ENCODE results near the gene GPANK1.
A peak's percentile ranks its signal among the peaks of the same experiment; 100 is the strongest.

Gene GPANK1

DNA sequence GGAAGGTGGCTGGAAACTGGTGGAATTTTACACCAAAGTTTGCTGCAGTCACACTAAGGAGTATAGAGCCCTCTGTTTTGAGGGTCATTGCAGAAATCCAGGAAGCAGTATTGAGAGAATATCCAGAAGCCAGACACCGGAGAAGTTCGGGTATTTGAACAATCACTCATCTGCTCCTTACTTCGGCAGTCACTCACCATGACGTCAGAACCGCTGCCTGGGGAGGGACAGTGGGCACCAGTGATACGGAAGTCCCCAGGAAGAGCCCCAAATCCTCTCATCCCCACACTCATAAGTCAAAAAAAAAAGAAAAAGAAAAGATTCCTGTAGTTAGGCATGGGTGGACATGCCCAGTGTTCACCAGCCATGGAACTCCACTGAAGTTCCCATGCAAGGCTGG, 12.1 kb upstream of the GPANK1 start:
- in situ Hi-C loops (cut with MboI; ENCODE audit: low sequenced_read_pairs, unreplicated experiment), result no loop called here
- TF ChIP-seq, protein P1, sequence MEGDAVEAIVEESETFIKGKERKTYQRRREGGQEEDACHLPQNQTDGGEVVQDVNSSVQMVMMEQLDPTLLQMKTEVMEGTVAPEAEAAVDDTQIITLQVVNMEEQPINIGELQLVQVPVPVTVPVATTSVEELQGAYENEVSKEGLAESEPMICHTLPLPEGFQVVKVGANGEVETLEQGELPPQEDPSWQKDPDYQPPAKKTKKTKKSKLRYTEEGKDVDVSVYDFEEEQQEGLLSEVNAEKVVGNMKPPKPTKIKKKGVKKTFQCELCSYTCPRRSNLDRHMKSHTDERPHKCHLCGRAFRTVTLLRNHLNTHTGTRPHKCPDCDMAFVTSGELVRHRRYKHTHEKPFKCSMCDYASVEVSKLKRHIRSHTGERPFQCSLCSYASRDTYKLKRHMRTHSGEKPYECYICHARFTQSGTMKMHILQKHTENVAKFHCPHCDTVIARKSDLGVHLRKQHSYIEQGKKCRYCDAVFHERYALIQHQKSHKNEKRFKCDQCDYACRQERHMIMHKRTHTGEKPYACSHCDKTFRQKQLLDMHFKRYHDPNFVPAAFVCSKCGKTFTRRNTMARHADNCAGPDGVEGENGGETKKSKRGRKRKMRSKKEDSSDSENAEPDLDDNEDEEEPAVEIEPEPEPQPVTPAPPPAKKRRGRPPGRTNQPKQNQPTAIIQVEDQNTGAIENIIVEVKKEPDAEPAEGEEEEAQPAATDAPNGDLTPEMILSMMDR (IDR thresholded peaks at IDR 0.05; ENCODE audit: borderline replicate concordance, control extremely low read depth, extremely low read depth, insufficient read depth, missing control alignments), result no peak
- DNase-seq (ENCODE audit: low spot score), result no peak

DNA sequence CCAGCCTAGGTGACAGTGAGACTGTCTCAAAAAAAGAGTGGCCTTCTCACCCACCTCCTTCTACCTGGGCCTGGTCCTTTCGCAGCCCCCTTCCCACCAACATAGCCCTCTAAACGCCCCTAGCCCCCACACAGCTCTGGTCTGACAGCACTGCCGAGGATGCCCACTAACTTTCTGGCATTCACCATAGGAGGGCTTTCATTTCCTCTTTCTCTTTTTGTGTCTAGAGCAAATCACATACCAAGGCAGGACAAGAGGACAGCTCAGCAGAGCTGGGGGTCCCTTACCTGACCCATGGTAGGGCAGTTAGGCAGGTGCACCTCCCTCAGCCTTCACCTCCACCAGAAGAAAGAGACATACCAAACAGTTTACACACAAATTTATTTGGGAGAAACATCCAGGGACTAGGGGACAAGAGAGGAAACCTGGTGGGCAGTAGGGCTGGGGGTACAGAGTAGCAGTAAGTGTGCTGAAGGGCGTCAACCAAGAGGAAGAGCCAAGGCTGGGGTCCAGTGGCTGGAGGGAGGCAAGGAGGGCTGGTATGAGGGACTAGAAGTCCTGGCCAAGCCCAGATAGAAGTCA, 11.6 kb upstream of the GPANK1 start:
- DNase-seq (ENCODE audit: low spot score), result no peak
- in situ Hi-C loops (cut with MboI; ENCODE audit: low sequenced_read_pairs, unreplicated experiment), result no loop called here
- TF ChIP-seq, protein P1 (IDR thresholded peaks at IDR 0.05; ENCODE audit: borderline replicate concordance, control extremely low read depth, extremely low read depth, insufficient read depth, missing control alignments), result no peak

DNA sequence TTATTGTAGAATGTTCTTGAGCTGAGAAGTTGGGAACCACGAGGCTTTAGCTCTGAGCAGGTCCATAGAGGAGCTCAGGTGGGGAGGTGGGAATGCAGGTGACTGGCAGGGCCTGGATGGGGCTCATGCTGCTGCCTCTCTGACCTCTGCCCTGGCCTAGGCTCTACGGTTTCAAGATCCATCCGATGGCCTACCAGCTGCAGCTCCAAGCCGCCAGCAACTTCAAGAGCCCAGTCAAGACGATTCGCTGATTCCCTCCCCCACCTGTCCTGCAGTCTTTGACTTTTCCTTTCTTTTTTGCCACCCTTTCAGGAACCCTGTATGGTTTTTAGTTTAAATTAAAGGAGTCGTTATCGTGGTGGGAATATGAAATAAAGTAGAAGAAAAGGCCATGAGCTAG, 4.9 kb upstream of the GPANK1 start, which contains the start of gene LY6G5B:
Gene LY6G5B (plus strand): TSS at position 301 of the 400 bp plus-strand sequence. CDS start 975 bp downstream, outside the sequence.
- in situ Hi-C loops (cut with MboI; ENCODE audit: low sequenced_read_pairs, unreplicated experiment), result no loop called here
- TF ChIP-seq, protein P1 (IDR thresholded peaks at IDR 0.05; ENCODE audit: borderline replicate concordance, control extremely low read depth, extremely low read depth, insufficient read depth, missing control alignments), result no peak
- no peak for DNase-seq (ENCODE audit: low spot score)

DNA sequence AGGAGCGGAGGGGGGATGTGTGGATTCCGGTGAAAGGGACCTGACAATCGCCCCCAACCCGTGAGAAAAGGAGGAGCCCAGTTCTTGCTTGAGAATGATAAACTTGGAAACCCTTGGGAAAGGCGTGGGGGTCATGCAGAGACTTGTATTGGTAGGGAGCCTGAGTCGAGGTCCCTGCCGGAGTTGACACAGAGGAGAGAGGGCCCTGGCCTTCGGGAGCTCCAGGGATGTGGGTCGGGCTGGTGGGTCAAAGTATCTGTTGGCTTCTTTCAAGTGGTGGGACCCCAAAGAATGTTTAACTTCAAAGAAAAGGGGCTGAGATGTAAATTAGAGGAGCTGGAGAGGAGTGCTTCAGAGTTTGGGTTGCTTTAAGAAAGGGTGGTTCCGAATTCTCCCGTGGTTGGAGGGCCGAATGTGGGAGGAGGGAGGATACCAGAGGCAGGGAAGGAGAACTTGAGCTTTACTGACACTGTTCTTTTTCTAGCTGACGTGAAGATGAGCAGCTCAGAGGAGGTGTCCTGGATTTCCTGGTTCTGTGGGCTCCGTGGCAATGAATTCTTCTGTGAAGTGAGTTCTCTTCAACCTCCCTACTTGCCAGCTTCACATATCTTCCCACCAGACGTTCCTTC, 1.7 kb upstream of the GPANK1 start:
- in situ Hi-C loops (cut with MboI; ENCODE audit: low sequenced_read_pairs, unreplicated experiment), result no loop called here
- TF ChIP-seq, protein P1 (IDR thresholded peaks at IDR 0.05; ENCODE audit: borderline replicate concordance, control extremely low read depth, extremely low read depth, insufficient read depth, missing control alignments), result no peak
- DNase-seq (ENCODE audit: low spot score), result no peak

DNA sequence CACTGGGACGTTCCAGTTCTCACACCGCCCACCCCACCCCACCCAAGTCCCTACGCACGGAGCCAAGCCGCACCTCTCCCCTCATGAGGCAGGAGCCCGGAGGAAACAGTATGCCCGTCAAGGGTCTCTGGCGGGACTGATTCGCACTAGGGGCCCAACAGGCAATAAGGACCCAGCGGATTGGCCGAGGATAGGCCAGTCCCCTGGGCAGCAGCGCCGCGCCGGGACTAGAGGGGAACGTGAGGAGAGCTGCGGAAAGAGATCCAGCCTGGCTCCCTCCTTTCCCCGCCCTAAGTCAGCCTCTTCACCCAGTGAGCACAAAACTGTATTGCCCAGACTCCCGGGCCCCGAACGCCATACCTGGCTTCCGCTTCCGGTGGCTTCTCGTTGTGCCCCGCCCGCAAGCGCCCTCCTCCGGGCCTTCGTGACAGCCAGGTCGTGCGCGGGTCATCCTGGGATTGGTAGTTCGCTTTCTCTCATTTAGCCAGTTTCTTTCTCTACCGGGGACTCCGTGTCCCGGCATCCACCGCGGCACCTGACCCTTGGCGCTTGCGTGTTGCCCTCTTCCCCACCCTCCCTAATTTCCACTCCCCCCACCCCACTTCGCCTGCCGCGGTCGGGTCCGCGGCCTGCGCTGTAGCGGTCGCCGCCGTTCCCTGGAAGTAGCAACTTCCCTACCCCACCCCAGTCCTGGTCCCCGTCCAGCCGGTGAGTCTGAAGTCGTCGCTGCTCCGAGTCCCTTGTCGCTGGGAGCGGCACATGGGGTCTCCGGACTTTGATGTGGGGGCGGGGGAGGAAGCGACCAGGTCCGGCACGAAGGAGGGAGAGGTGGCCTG, 922 bp upstream of the GPANK1 start, which contains the start of gene CSNK2B:
Gene CSNK2B (plus strand): TSS at position 580 of the 836 bp plus-strand sequence. CDS start 752 bp downstream, outside the sequence.
- in situ Hi-C loops (cut with MboI; ENCODE audit: low sequenced_read_pairs, unreplicated experiment), result no loop called here

More for the DNA sequence above, 922 bp upstream of the GPANK1 start, which contains the start of gene CSNK2B:
- DNase-seq (ENCODE audit: low spot score), result peak; percentile 98
- TF ChIP-seq, protein P1 (IDR thresholded peaks at IDR 0.05; ENCODE audit: borderline replicate concordance, control extremely low read depth, extremely low read depth, insufficient read depth, missing control alignments), result no peak
